GM19467 (cell line): Measurements from ENCODE around the gene NCKAP1.
"Not testable (repeated sequence)": the region's sequence is repeated elsewhere in the genome, so short reads cannot be mapped to it uniquely, and the experiment has no call there.

Experiments used
- ATAC-seq: cut with Tn5 transposase; IDR thresholded peaks from one replicate; pipeline ENCODE4 v1.9.1; 2021; ENCODE audit warnings: mild to moderate bottlenecking, moderate library complexity; ENCODE audit not compliant: unreplicated experiment

The NCKAP1 gene

DNA sequence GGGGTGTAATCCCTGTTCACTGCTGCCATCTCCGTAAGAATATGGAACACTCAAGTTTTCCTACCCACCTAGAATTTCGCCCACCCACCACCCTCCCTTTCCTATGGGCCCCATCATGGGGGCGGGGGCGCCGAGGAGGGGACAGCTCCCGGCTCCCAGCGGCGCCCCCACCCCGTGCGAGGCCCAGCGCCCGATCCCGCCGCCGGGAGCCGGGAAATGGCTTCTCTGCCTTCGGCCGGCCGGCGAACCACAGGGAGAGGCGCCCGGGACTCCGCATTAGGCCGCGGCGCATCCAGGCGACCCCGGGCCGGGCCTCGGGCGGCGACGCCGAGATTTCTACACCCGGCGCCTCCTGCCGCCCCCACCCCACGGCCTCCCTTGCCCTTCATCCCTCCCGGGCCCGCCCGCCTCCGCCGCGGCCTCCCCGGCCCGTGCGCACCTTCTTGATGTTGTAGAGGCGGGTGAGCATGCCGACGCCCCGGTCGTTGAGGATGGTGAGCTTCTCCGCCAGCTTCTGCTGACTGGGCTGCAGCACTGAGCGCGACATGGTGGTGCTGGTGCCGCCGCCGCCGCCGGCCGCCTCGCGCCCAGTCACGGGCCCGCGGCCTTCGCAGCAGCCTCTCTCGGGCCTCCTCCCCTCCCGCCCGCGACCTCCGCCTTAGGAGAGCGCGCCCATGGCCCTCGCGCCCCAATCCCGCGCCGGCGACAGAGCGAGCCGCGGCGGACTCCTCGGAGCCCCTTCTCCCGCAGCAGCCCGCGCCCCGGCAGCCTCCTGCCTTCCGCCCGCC, 510 bp downstream of the NCKAP1 start:
- ATAC-seq = peak; percentile 40

DNA sequence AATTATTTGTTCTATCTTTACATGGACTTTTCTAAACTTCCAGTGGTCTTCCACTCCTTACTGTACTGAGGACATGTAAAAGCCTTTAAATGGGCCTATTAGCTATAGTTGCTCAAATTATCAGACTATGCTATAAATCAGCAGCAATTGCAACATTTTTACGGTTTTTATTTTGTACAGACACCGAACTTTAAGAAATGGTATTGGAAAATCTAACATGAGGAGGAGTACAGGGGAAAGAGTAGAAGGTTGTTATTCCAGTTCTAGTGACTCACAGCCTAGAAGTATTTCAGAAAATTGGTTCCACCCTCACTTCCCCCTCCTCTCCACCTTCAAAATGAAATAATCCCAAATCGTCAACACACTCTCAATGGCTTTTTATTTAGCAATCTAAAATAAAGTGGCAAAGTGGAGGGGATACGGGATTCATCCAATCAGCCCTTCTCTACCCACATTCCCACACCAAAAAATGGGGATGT, 1.1 kb downstream of the NCKAP1 start:
- ATAC-seq = no peak

DNA sequence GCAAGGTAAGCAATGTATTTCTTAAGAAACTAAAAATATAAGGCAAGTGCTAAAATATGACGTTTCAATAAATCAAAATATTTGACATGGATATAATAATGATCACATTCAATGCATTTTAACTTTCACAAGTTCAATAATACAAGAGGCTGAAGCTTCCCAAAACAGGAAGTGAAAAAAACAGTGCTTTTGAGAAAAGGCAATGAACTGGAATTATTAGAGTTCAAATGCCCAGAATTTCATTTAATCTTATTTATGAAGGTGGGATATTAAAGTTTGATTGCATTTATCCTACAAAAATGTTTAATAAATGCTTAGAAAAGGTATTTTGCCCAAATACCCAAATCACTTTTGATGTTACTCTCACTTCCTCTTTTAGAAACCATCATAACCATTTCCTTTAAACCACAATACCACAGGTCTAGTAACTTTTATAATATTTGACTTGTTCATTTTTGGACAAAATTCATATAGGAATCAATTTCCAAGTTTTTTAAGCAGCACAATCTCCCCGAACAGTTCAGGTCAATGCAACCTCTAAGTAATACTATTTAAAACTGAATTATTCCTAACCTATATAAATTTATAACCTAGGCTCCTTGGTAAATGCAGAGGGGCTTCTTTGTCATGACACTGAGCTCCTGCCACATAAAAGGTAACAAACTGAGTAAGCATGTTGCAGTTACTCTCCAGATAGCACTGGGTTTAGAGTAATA, 2.1 kb downstream of the NCKAP1 start:
- peak; percentile 46 for ATAC-seq

DNA sequence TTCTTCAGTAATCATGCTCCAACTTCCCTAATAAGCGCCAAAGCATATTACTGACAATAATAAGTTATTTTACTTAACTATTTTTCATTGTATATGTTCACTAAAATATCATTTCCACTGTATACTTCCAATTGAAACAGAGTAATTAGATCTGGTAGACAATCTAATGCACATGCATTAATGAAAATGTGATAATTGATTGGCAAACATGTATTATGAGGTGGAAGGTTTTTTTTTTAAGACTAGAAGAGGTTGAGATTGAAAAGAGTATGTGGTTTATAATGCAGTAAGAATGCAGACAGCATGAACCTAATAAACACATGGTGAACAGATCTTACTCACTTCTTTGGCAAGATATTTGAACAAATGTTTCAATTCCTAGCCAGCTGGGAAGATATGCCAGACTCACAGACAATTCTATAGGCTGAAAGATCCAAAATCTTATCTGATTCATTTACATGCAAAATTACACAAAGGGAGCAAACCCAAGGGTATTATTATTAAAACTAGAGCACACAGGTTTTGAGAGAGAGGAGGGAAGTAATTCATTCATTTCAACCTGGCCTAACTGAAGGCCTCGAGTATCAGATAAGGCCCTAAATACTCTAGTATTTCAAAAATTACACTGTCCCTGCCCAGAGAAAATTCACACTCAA, 2.8 kb downstream of the NCKAP1 start:
- no peak for ATAC-seq

DNA sequence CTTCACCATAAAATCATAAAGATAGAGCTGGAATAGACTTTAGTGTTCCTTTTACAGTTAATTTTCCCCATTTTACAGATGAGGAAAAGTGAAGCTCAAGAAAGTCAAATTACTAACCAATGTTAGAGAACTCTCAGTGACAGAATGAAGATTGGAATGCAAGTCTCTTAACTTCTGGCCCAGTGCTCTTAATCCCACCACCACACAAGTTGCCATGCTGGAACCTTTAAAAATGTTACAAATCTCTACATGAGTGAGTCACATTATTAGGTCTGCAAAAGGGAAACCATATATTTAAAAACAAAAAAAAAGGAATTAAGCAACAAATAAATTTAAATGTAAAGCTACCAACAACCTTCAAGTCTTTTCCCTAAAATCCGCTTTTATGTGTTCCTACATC, 3.5 kb downstream of the NCKAP1 start:
- ATAC-seq = no peak

DNA sequence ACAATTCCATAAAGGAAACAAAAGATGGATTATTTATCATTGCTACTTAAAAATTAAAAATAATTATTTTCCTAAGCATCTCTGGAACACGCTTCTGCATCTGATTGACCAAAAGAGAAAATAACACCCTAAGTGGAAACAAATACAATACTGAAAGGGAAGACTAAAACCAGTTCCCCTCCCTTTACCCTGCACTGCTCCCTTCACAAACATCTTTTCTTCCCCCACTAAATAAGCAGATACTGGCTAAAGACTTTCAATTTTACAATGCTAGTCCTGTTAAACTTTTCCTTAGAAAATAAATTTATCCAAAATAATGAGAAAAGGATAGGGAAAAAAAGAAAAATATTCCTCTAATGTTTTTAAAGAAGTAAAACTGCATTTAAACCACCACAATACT, 4.3 kb downstream of the NCKAP1 start:
- ATAC-seq = no peak

DNA sequence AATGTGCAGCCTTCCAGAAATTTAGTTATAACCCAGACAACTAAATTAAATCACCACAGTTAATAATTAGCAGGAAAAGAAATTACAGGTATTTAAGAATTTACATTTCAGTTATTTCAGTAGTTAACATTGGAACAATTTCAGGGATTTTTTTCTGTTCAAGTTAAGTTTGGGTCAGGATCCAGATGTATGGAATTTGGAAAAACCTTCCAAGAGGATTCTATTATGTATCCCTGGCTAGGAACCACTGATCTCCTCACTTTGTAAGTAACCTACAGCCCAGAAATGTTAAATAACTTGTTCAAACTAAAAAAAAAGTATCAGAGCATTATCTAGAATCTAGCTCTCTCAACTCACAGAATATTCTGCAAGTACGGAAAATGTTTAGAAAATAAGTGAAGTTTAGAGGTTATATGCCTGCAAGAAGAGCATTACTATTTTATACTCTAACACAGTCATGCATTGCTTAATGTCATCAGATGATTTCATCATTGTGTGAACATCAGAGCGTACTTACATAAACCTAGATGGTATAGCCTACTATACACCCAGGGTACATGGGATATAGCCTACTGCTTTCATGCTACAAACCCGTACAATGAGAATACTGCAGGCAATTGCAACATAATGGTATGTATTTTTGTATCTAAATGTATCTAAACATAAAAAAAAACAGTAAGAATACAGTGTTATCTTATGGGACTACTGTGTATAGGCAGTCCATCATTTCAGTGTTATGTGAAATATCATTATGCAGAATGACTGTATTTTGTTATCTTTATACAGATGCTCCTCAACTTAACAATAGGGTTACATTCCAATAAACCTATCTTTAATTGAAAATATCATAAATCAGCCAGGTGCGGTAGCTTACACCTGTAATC, 6.1 kb downstream of the NCKAP1 start:
- no peak for ATAC-seq

DNA sequence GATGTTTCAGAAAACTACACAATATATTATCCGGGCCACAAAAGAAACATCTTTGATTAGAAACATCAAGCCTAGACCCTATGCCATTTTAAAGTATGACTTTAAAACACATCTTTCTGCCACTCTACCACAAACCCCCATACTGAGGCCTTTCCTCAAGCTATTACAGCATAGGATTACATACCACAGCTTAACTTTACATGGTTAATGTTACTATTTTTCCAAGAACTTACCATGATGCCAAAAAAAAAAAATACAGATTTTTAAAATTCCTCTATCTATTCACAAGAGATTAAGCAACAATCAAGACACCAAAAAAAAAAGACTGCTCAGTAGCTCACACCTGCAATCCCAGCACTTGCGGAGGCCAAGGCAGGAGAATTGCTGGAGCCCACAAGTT, 9.0 kb downstream of the NCKAP1 start:
- no peak for ATAC-seq

DNA sequence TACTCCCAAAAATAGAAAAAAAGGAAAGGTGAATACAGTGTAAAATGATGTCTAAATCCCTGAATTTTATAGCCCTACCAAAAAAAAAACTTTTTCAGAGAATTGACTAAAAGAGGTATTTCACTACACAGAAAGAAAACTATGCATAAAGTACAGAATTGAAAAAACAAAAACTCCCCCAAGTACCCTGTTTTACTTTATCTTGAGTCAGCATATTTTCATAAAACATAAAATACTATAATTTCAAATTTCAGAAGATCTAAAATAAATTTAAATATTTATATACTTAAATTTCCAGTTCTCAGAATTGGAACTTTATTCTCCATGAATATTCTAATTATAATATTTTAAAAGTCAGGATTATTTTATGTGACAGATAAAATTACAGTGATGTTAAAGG, 10.1 kb downstream of the NCKAP1 start:
- ATAC-seq = no peak

DNA sequence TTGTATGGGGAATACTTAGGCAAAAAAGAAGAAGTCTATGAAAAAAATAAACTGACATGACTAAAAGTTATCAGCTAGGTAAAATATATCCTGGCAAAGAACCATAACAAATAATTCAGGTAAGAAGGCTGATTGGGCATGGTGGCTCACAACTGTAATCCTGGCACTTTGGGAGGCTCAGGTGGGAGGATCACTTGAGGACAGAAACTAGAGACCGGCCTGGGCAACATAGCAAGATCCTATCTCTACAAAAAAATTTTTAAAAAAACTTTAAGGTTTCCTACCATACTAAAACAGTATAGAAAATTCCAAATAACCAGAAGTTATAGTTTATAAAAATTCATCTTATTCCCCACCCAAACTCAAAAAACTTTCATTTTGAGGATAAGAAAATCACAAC, 10.8 kb downstream of the NCKAP1 start:
- no peak for ATAC-seq

DNA sequence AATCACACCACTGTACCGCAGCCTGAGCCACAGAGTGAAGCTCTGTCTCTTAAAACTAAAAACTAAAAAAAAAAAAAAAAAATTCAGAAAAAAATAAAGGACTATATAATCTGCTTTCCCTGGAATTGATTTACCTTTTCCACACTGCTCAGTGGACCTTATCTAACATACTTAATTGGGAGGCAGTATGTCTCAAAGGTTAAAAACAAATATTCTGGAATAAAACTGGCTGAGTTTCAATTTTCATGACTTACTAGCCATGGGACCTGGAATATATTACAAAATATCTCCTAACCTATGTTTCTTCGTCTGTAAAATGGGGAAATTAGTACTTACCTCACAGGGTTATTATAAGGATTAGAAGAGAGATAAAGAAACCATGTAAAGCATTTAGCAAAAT, 11.8 kb downstream of the NCKAP1 start:
- no peak for ATAC-seq

DNA sequence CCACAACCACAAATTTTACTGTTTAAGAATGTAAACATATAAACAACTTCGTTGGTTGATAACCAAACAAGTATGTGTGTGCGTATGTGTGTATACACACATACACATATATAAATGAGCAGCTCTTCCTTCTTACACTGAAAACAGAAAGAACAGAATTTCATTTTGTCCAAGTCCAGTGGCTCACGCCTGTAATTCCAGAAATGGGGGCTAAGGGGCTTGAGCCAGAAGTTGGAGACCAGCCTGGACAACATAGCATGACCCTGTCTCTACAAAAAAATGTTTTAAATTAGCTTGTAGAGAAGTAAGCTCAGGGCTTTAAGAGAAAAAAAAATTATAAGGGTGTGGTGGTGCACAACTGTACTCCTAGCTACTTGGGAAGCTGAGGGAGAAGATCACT, 12.3 kb downstream of the NCKAP1 start:
- ATAC-seq = no peak

DNA sequence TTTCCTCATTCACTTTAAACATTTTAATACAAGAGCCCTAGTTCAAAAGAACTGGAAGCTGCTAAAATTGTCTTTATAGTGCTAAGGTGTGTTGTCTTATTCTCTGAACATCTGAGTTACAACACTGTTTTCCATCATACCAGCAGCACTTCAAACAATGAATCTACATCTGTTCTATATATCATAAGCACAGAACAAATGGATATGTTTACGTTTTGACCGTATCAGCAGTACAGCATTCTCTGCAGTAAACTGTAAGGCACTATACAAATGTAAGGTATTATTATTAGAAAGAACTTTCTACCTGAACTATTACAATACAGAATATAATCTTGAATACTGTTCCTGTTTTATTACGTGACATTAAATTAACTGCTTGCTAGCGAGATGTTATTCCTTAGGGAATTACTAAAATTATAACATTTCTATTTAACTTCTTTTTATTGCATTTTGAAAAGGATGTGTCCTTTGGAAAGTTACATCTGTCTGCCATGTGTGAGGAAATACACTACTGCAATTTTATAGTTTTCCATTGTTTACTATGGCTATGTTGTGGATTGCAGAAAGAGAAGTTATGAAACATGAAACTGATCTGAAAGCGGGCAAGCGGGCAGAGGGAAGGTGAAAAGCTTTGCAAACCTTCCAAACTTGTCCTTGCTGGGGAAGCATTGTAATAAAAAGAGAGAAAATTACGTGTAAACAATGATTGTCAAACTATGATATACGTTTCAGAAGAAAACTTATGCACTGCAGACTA, 13.7 kb downstream of the NCKAP1 start:
- ATAC-seq = no peak

DNA sequence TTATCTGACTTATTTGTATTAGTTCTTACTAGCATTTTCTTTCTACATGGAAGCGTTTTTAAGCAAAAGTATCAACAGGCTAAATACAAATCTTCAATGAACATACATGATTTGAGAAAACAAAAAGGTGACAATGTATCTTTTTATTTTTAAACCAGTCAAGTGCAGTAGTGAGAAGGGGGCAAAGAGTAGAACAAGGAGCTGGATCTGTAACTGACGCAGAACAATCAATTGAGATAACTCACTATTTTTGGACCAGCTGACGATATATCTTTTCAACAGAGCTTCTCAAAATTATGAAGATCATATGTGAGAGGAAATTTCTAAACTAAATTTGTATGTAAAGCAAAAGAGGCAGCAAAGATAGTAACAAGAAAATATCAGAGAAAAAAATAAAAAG, 15.5 kb downstream of the NCKAP1 start:
- ATAC-seq = no peak

DNA sequence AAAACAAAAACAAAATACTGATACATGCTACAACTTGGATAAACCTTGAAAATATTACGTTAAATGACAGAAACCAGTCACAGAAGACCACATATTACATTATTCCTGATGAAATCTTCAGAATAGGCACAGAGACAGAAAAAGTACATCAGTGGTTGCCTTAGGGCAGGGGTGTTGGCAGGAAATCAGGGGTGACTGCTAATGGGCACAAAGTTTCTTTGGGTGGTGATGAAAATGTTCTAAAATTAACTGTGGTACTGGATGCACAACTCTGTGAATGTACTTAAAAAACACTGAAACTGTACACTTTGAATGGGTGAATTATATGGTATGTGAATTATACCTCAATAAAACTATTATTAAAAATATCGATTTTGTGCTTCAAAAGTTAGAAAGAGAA, 16.6 kb downstream of the NCKAP1 start:
- no peak for ATAC-seq

DNA sequence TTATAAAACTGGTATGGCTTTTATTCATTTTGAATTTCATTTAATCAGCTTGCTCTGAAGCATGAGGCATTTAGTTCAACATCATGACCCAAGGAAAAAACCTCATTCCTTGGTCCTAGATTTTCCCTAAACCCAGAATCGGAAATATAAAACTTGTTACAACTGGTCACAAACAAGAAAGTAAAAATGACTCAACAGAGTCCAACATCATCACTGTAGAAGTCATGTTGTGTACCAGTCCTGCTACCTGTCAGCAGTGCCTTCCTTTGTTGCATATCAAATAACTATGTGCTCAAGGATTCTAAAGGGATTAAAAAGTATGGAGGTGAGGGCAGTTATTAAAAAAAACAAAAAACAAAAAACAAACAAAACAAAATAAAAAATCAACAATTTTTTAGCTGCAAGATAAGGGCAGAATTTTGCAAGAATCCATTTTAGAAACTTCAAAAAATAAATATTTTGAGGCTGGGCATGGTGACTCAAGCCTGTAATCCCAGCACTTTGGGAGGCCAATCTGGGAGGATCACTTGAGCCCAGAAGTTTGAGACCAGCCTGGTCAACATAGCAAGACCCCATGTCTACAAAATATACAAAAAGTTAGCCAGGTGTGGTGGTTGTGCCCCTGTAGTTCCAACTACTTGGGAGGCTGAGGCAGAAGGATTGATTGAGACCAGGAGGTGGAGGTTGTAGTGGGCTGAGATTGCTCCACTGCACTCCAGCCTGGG, 18.4 kb downstream of the NCKAP1 start:
- no peak for ATAC-seq

DNA sequence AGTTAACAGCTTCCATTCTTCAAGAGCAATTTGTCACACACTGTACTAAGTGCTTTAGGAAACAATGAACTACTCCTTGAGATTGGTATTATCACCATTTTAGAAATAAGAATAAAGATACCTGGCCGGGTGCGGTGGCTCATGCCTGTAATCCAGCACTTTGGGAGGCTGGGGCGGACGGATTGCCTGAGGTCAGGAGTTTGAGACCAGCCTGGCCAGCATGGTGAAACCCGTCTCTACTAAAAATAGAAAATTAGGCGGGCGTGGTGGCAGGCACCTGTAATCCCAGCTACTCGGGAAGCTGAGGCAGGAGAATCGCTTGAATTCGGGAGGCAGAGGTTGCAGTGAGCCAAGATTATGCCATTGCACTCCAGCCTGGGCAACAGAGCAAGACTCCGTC, 20.4 kb downstream of the NCKAP1 start:
- not testable (repeated sequence) for ATAC-seq

DNA sequence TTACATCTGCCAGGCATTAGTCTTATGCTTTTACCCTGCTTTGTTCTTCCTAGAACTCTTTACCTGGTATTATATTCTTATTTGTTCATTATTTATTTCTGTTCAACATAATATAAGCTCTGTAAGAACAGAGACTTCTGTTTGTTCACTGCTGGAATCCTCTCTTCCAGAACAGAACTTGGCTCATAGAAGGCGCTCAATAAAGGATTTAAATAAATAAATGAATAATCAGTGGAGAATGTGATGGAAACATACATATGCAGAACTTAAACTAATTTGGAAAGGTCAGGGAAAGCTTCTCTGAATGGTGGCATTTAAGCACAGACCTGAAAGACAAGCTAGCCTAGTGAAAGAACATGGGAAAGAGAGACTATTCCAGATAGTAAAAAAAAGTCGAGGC, 24.3 kb downstream of the NCKAP1 start:
- ATAC-seq = no peak

DNA sequence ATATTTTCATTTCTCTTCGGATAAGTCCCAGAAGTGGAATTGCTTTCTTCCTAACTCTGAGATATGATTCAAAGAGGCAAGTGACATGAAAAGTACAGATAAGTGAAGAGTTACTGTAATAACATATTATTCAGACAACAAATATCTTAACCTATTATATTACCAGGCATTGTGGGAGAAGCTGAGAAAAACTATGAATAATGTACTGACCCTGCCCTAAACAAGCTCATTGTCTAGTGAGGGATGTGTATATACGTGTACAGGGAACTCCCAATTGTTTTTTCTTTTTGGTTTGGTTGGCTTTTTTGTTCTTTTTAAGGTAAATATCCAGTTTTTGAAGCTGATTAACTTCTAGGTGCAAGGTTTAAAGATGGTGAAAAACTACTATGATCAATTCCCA, 26.5 kb downstream of the NCKAP1 start:
- no peak for ATAC-seq

DNA sequence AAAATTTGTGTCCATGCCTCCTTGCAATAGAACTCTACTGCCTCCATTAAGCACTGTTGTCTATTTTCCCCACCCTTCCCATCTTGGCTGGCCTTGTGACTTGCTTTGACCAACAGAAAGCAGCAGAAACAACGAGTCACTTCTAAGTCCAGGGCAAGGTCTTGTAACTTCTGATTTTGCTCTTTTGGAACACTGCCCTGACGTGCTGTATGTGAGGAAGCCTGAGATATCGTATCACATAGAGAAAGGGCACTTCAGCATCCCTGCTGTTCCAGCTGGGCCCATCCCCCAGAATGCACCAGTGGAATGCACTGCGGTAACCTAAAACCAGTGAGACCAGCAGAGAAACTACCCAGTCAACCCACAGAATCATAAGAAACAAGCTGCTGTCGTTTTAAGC, 28.1 kb downstream of the NCKAP1 start:
- no peak for ATAC-seq
